AG09319 (cell line): Measurements from ENCODE around the gene RAD17.
A peak's percentile ranks its signal among the peaks of the same experiment; 100 is the strongest.

Source experiments
- DNase-seq: peaks from one replicate; pipeline ENCODE4 v3.0.0-alpha.2; 2010; ENCODE audit warnings: low read depth; ENCODE audit errors: extremely low read depth
- CTCF ChIP-seq: IDR thresholded peaks from 2 replicates; pipeline ENCODE4 v1.5.1; 2011; ENCODE audit warnings: low read depth, mild to moderate bottlenecking, inconsistent platforms, low read length, moderate library complexity

Gene RAD17

GRCh38 chr5:69414885-69415583 lies 45.4 kb downstream of the RAD17 start, which contains the start of gene MARVELD2:
MARVELD2 (plus strand) TSS chr5:69415116; CDS start chr5:69419386, 4,270 bp downstream.
- no peak for DNase-seq
- TF ChIP-seq CTCF: peak; percentile 25

GRCh38 chr5:69415584-69415958 lies 46.0 kb downstream of the RAD17 start:
- no peak for DNase-seq

GRCh38 chr5:69416180-69416579 lies 46.6 kb downstream of the RAD17 start:
- TF ChIP-seq CTCF: no peak
- no peak for DNase-seq

More at GRCh38 chr5:69415584-69415958, 46.0 kb downstream of the RAD17 start:
- TF ChIP-seq CTCF: no peak

- no peak for TF ChIP-seq CTCF
- no peak for DNase-seq
These were observed 47.1 kb downstream of the RAD17 start for GRCh38 chr5:69416699-69417098.

DNA sequence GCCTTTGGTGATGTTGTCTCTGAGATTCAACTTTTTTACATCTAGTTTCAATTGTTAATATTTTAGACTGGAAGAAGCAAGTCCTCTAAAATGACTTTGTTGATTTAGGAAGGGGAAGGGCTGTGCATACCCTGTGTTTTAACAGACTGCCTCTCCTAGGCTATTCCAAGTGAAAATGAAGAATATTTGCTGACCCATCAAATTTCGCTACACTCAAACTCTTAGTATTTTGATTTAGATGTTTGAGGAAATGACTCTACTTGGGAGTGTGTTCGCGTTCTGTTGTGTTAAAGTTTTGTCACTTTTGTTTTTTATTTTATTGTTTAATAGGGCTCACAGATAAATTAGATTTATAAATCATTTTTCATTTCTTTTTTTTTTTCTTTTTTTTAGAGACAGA lies 48.9 kb downstream of the RAD17 start:
- DNase-seq: no peak

DNA sequence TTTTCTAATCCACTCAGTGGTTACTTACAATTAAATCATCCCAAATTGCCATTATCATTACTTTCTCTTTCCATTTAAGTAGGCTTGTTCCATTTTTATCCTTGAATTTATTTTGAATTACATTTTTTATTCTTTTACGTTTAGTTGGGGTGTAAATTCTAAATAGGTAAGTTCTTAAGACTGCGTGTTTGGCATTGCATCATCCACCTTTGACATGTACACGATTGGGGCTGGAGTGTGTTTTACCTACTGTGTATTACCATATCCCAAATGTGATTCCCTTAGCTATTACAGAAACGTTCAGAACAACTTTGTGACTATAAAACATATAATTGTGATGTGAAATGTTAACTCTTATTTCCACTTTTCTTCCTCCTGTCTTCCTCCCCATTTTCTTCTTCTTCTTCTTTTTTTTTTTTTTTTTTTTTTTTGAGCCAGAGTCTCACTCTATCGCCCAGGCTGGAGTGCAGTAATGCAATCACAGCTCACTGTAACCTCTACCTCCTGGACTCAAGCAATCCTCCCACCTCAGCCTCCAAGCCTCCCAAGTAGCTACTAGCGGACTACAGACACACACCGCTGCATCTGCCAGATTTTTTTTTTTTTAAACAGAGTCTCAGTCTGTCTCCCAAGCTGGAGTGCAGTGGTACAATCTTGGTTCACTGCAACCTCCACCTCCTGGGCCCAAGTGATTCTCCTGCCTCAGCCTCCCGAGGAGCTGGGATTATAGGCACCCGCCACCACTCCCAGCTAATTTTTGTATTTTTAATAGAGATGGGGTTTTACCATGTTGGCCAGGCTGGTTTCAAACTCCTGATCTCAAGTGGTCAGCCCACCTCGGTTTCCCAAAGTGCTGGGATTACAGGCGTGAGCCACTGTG lies 62.0 kb downstream of the RAD17 start:
- no peak for TF ChIP-seq CTCF
- DNase-seq: no peak

More for the DNA sequence above, 48.9 kb downstream of the RAD17 start:
- no peak for TF ChIP-seq CTCF
